HepG2 (cell line): ENCODE results near the gene ETV5. TPM values are rescaled to one million over a fixed set of nuclear protein-coding genes. Genes with fewer than 3 reads are reported as not detected.

ENCODE experiments used
- HDAC1 ChIP-seq: sonication (generic); formaldehyde crosslinking; IDR thresholded peaks from 2 replicates; pipeline ENCODE4 v1.5.1; 2020; ENCODE audit warnings: mild to moderate bottlenecking, missing genetic modification reagents
- HNF4G ChIP-seq, 2 experiments: sonication (generic) in 1 of 2; formaldehyde crosslinking in 1 of 2; IDR thresholded peaks; 2 replicates each; pipeline versions ENCODE4 v1.4.0 to v1.6.1; 2011 to 2020; ENCODE audit warnings: borderline replicate concordance in 2 of 2, low read depth in 2 of 2, mild to moderate bottlenecking in 2 of 2, low read length in 1 of 2, missing genetic modification reagents in 1 of 2, moderate library complexity in 1 of 2
- KLF16 ChIP-seq, 2 experiments: sonication (generic) in 1 of 2; formaldehyde crosslinking in 1 of 2; IDR thresholded peaks; 2 replicates each; pipeline versions ENCODE4 v1.6.1 to v1.8.0; 2016 to 2023; ENCODE audit warnings: missing genetic modification reagents in 2 of 2, missing compliant biosample characterization in 1 of 2
- RAD21 ChIP-seq: fragments of 450-650 bp; formaldehyde crosslinking; IDR thresholded peaks from 2 replicates; pipeline ENCODE4 v1.5.0; 2020; ENCODE audit warnings: mild to moderate bottlenecking
- RAD51 ChIP-seq: fragments of 450-650 bp; IDR thresholded peaks from 2 replicates; pipeline ENCODE4 v1.6.1; 2016; ENCODE audit warnings: borderline replicate concordance
- XRCC5 ChIP-seq: fragments of 200-400 bp; formaldehyde crosslinking; optimal IDR thresholded peaks from 2 replicates; pipeline ENCODE3; 2017; ENCODE audit warnings: mild to moderate bottlenecking, low read length
- ZNF331 ChIP-seq: sonication (generic); formaldehyde crosslinking; IDR thresholded peaks from 2 replicates; pipeline ENCODE4 v1.4.0; 2020; ENCODE audit warnings: missing genetic modification reagents
- ZNF33B ChIP-seq: sonication (generic); formaldehyde crosslinking; IDR thresholded peaks from 2 replicates; pipeline ENCODE4 v1.5.1; 2020; ENCODE audit warnings: mild to moderate bottlenecking, missing genetic modification reagents
- ZNF672 ChIP-seq: sonication (generic); formaldehyde crosslinking; IDR thresholded peaks from 2 replicates; pipeline ENCODE4 v1.8.1; 2022; ENCODE audit warnings: missing genetic modification reagents
- ZNF724P ChIP-seq: sonication (generic); formaldehyde crosslinking; IDR thresholded peaks from 2 replicates; pipeline ENCODE4 v1.8.0; 2022; ENCODE audit warnings: missing genetic modification reagents, borderline replicate concordance
- ZNF766 ChIP-seq: sonication (generic); formaldehyde crosslinking; IDR thresholded peaks from 2 replicates; pipeline ENCODE4 v1.5.0; 2020; ENCODE audit warnings: missing genetic modification reagents, borderline replicate concordance
- polyA plus RNA-seq, 8 experiments: library from polyadenylated mRNA; depleted of rRNA in 3 of 8; stranded (reverse) in 7 of 8; unstranded in 1 of 8; fragments of >200 nt; fragmentation: Illumina TruSeq in 4 of 8; extraction: Trizol in 4 of 8; gene quantifications; 2 replicates each; pipeline versions ENCODE4 v1.2.1 to v1.2.3, GENCODE V29; 2011 to 2016; ENCODE audit warnings: low read depth in 4 of 8, missing spikeins in 1 of 8, mixed read lengths in 1 of 8; ENCODE audit not compliant: insufficient read depth in 1 of 8
- total RNA-seq, 5 experiments: library from RNA; depleted of rRNA; stranded (reverse); fragments of >200 nt; fragmentation: Illumina TruSeq; extraction: Trizol; gene quantifications; 2 replicates each; pipeline ENCODE4 v1.2.3, GENCODE V29; 2016; ENCODE audit warnings: low read depth in 1 of 5
- TF ChIP-seq, protein P1 (sequence below): sonication (generic); formaldehyde crosslinking; IDR thresholded peaks from 2 replicates; pipeline ENCODE4 v1.4.0; 2020; ENCODE audit warnings: missing genetic modification reagents, mild to moderate bottlenecking, borderline replicate concordance
- TF ChIP-seq, protein P2 (sequence below): sonication (generic); formaldehyde crosslinking; IDR thresholded peaks from 2 replicates; pipeline ENCODE4 v1.4.0; 2020; ENCODE audit warnings: missing genetic modification reagents, mild to moderate bottlenecking, borderline replicate concordance
- TF ChIP-seq, protein P3 (sequence below): sonication (generic); formaldehyde crosslinking; IDR thresholded peaks from 2 replicates; pipeline ENCODE4 v1.4.0; 2020; ENCODE audit warnings: missing genetic modification reagents, mild to moderate bottlenecking, borderline replicate concordance
- TF ChIP-seq, protein P4 (sequence below): IDR thresholded peaks from 2 replicates; pipeline ENCODE4 v1.6.1; 2016; ENCODE audit warnings: control low read depth
- TF ChIP-seq, protein P5 (sequence below): sonication (generic); formaldehyde crosslinking; conservative IDR thresholded peaks from 2 replicates; pipeline ENCODE4 v1.8.0; 2022; ENCODE audit warnings: missing genetic modification reagents

ETV5 gene
- total and polyA plus RNA-seq, 2 of the 13 experiments (the other 11 are each of a cell fraction or from before 2014, with no cell fraction given), result 52.9 to 57.2 TPM

DNA sequence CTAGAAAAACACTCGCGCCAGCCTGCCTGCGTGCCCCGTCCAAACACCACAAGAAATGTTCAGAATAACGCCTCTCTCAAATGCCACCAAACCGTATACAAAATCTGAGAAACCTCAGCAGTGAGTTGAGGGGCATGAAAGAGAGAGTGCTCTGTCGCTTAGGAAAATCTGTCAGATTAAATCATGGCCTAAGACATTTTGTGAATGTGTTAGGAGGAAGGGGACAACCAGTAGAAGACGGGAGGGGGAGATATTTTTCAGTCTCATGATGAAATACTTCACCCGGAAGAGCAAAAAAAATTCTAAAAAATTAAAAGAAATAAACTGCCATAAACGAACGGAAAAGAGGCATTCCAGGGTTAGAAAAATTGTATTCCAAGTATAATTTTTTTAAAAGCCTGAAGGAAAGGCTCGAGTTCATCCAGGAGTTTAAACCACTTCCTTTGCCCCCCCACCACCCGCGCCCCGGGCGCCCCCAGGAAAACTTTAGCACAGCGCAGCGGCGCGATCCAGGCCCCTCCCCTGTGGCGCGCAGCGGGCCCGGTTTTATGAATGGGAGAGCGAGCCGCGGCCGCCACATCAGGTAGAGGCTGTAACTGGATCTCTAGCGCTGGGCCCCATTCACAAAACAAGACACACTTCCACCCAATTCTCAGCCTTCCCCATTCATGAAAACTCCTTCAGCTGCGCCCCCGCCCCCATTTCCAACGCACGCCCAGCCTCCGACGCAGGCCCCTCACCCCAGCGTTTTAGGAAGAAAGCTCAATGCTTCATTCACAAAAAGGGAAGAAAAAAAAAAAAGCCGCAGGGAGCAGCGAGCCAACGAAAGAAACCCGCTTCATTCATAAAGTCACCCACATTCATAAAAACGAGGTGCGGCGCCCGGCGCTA lies 1.4 kb downstream of the ETV5 start (continued):
- TF ChIP-seq, protein P1, sequence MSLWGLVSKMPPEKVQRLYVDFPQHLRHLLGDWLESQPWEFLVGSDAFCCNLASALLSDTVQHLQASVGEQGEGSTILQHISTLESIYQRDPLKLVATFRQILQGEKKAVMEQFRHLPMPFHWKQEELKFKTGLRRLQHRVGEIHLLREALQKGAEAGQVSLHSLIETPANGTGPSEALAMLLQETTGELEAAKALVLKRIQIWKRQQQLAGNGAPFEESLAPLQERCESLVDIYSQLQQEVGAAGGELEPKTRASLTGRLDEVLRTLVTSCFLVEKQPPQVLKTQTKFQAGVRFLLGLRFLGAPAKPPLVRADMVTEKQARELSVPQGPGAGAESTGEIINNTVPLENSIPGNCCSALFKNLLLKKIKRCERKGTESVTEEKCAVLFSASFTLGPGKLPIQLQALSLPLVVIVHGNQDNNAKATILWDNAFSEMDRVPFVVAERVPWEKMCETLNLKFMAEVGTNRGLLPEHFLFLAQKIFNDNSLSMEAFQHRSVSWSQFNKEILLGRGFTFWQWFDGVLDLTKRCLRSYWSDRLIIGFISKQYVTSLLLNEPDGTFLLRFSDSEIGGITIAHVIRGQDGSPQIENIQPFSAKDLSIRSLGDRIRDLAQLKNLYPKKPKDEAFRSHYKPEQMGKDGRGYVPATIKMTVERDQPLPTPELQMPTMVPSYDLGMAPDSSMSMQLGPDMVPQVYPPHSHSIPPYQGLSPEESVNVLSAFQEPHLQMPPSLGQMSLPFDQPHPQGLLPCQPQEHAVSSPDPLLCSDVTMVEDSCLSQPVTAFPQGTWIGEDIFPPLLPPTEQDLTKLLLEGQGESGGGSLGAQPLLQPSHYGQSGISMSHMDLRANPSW (CRISPR knock-in tag), result no peak
- TF ChIP-seq HNF4G (IDR thresholded peaks at IDR 0.05; ENCODE audit: borderline replicate concordance, low read depth, low read length), result no peak
- 0 out of 2 replicates have a peak, but pooled peaks have one; percentile 11 for TF ChIP-seq HNF4G (CRISPR knock-in tag; IDR thresholded peaks at IDR 0.05; ENCODE audit: borderline replicate concordance, low read depth)
- TF ChIP-seq RAD51, result no peak
- no peak for TF ChIP-seq KLF16 (CRISPR knock-in tag; IDR thresholded peaks at IDR 0.05)
- no peak for TF ChIP-seq XRCC5
- TF ChIP-seq, protein P2, sequence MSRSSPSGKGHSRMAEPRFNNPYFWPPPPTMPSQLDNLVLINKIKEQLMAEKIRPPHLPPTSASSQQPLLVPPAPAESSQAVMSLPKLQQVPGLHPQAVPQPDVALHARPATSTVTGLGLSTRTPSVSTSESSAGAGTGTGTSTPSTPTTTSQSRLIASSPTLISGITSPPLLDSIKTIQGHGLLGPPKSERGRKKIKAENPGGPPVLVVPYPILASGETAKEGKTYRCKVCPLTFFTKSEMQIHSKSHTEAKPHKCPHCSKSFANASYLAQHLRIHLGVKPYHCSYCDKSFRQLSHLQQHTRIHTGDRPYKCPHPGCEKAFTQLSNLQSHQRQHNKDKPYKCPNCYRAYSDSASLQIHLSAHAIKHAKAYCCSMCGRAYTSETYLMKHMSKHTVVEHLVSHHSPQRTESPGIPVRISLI (CRISPR knock-in tag), result peak; percentile 0; the same call in 1 of the 2 replicates
- TF ChIP-seq ZNF331, result peak; percentile 60; the same call in 1 of the 2 replicates
- TF ChIP-seq ZNF672, result no peak
- no peak for TF ChIP-seq ZNF33B (CRISPR knock-in tag)
- TF ChIP-seq, protein P3, sequence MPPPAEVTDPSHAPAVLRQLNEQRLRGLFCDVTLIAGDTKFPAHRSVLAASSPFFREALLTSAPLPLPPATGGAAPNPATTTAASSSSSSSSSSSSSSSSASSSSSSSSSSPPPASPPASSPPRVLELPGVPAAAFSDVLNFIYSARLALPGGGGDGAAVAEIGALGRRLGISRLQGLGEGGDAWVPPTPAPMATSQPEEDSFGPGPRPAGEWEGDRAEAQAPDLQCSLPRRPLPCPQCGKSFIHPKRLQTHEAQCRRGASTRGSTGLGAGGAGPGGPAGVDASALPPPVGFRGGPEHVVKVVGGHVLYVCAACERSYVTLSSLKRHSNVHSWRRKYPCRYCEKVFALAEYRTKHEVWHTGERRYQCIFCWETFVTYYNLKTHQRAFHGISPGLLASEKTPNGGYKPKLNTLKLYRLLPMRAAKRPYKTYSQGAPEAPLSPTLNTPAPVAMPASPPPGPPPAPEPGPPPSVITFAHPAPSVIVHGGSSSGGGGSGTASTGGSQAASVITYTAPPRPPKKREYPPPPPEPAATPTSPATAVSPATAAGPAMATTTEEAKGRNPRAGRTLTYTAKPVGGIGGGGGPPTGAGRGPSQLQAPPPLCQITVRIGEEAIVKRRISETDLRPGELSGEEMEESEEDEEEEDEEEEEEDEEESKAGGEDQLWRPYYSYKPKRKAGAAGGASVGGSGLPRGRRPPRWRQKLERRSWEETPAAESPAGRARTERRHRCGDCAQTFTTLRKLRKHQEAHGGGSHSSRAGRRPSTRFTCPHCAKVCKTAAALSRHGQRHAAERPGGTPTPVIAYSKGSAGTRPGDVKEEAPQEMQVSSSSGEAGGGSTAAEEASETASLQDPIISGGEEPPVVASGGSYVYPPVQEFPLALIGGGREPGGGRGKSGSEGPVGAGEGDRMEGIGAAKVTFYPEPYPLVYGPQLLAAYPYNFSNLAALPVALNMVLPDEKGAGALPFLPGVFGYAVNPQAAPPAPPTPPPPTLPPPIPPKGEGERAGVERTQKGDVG (CRISPR knock-in tag), result no peak
- no peak for TF ChIP-seq ZNF766 (CRISPR knock-in tag)
- TF ChIP-seq RAD21, result 0 out of 2 replicates have a peak, but pooled peaks have one; percentile 22
- TF ChIP-seq HDAC1 (CRISPR knock-in tag), result peak; percentile 55
- TF ChIP-seq, protein P4, sequence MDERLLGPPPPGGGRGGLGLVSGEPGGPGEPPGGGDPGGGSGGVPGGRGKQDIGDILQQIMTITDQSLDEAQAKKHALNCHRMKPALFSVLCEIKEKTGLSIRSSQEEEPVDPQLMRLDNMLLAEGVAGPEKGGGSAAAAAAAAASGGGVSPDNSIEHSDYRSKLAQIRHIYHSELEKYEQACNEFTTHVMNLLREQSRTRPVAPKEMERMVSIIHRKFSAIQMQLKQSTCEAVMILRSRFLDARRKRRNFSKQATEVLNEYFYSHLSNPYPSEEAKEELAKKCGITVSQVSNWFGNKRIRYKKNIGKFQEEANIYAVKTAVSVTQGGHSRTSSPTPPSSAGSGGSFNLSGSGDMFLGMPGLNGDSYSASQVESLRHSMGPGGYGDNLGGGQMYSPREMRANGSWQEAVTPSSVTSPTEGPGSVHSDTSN, result no peak
- TF ChIP-seq, protein P5, sequence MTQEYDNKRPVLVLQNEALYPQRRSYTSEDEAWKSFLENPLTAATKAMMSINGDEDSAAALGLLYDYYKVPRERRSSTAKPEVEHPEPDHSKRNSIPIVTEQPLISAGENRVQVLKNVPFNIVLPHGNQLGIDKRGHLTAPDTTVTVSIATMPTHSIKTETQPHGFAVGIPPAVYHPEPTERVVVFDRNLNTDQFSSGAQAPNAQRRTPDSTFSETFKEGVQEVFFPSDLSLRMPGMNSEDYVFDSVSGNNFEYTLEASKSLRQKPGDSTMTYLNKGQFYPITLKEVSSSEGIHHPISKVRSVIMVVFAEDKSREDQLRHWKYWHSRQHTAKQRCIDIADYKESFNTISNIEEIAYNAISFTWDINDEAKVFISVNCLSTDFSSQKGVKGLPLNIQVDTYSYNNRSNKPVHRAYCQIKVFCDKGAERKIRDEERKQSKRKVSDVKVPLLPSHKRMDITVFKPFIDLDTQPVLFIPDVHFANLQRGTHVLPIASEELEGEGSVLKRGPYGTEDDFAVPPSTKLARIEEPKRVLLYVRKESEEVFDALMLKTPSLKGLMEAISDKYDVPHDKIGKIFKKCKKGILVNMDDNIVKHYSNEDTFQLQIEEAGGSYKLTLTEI (CRISPR knock-in tag), result no peak
- TF ChIP-seq ZNF724P, result no peak
